Keratinocyte (primary cell): ENCODE data around the gene ERG. TPM values are rescaled to one million over a fixed set of nuclear protein-coding genes. Genes with fewer than 3 reads are reported as not detected.

Source experiments
- DNase-seq: peaks from one replicate; pipeline ENCODE4 v3.0.0-alpha.2; 2011; ENCODE audit warnings: low read depth, missing footprints, low spot score
- FAIRE-seq: peaks from 2 replicates; lab custom pipeline; 2011; peaks lifted over from hg19 to GRCh38; lab: Jason Lieb, UNC
- H2AFZ ChIP-seq: 2 replicates; pipeline ENCODE4 v1.6.0; 2012; ENCODE audit warnings: low read length, control low read depth, inconsistent platforms; ENCODE audit not compliant: control insufficient read depth
- H3K27ac ChIP-seq: 2 replicates; pipeline ENCODE4 v1.5.1; 2011; ENCODE audit warnings: low read length; ENCODE audit not compliant: control insufficient read depth, insufficient read depth
- H3K27me3 ChIP-seq: 3 replicates; pipeline ENCODE4 v1.6.0; 2011; ENCODE audit warnings: low read length; ENCODE audit not compliant: control insufficient read depth, insufficient read depth; ENCODE audit errors: extremely low read depth
- H3K36me3 ChIP-seq, 2 experiments: 2 replicates in 1 of 2; 3 replicates in 1 of 2; pipeline ENCODE4 v1.5.1; 2011; ENCODE audit warnings: low read length in 2 of 2, mild to moderate bottlenecking in 1 of 2; ENCODE audit not compliant: control insufficient read depth in 2 of 2, insufficient read depth in 2 of 2; ENCODE audit errors: extremely low read depth in 1 of 2
- H3K4me1 ChIP-seq: 3 replicates; pipeline ENCODE4 v1.5.1; 2011; ENCODE audit warnings: low read length; ENCODE audit not compliant: control insufficient read depth, insufficient read depth; ENCODE audit errors: extremely low read depth
- H3K4me2 ChIP-seq: 3 replicates; pipeline ENCODE4 v1.6.0; 2011; ENCODE audit warnings: low read depth, low read length; ENCODE audit not compliant: control insufficient read depth, insufficient read depth; ENCODE audit errors: extremely low read depth
- H3K4me3 ChIP-seq, 3 experiments: fragments of 200-600 bp in 1 of 3; sonication (generic) in 1 of 3; 2 replicates in 2 of 3; 3 replicates in 1 of 3; pipeline ENCODE4 v1.5.1; 2011 to 2016; ENCODE audit warnings: low read length in 3 of 3, mild to moderate bottlenecking in 3 of 3, control low read depth in 2 of 3, inconsistent platforms in 1 of 3, low read depth in 1 of 3, mixed read lengths in 1 of 3, mixed run types in 1 of 3, moderate library complexity in 1 of 3; ENCODE audit not compliant: control insufficient read depth in 2 of 3, insufficient read depth in 2 of 3; ENCODE audit errors: extremely low read depth in 1 of 3
- H3K79me2 ChIP-seq: 2 replicates; pipeline ENCODE4 v1.6.0; 2012; ENCODE audit warnings: low read length; ENCODE audit not compliant: control insufficient read depth, insufficient read depth
- H3K9ac ChIP-seq: 3 replicates; pipeline ENCODE4 v1.6.0; 2011; ENCODE audit warnings: low read length; ENCODE audit not compliant: control insufficient read depth, insufficient read depth; ENCODE audit errors: extremely low read depth
- H3K9me1 ChIP-seq: 3 replicates; pipeline ENCODE4 v1.6.0; 2011; ENCODE audit warnings: low read length; ENCODE audit not compliant: control insufficient read depth, insufficient read depth; ENCODE audit errors: extremely low read depth
- H3K9me3 ChIP-seq: 2 replicates; pipeline ENCODE4 v1.5.1; 2012; ENCODE audit warnings: low read depth, low read length; ENCODE audit not compliant: control insufficient read depth
- H4K20me1 ChIP-seq: 3 replicates; pipeline ENCODE4 v1.6.0; 2011; ENCODE audit warnings: low read length; ENCODE audit not compliant: control insufficient read depth, insufficient read depth; ENCODE audit errors: extremely low read depth
- EZH2 ChIP-seq: IDR thresholded peaks from one replicate; pipeline ENCODE4 v1.6.1; 2012; ENCODE audit warnings: inconsistent platforms, mild to moderate bottlenecking, low read length, moderate library complexity
- dilution Hi-C: fragments of 300-500 bp; cut with MboI; formaldehyde crosslinking; loops from one replicate; pipeline ENCODE4 v1.7.0; 2020; ENCODE audit warnings: low sequenced_read_pairs; ENCODE audit not compliant: extremely low pct_ligation_motif_present
- polyA plus RNA-seq, 5 experiments: library from polyadenylated mRNA; depleted of rRNA in 3 of 5; stranded (reverse) in 3 of 5; stranded (forward) in 1 of 5; unstranded in 1 of 5; fragments of >200 nt; gene quantifications; 1 replicate in 1 of 5; 2 replicates in 3 of 5; 3 replicates in 1 of 5; pipeline versions ENCODE4 v1.2.1 to v1.2.3, GENCODE V29; 2011 to 2012; ENCODE audit warnings: missing spikeins in 2 of 5, low read depth in 1 of 5, low replicate concordance in 1 of 5
- TF ChIP-seq, protein P1 (sequence below), 3 experiments: IDR thresholded peaks in 1 of 3; conservative IDR thresholded peaks in 1 of 3; optimal IDR thresholded peaks in 1 of 3; 2 replicates in 2 of 3; 3 replicates in 1 of 3; pipeline versions ENCODE3 to v1.5.1; 2011; ENCODE audit warnings: low read length in 3 of 3, mild to moderate bottlenecking in 3 of 3, moderate library complexity in 2 of 3, control low read depth in 1 of 3, inconsistent platforms in 1 of 3; ENCODE audit not compliant: insufficient read depth in 2 of 3; ENCODE audit errors: extremely low read depth in 1 of 3

The ERG gene
- polyA plus RNA-seq, 1 donor (not counting 4 experiments of a cell fraction or from before 2014, with no cell fraction given) = 0.08 TPM

DNA sequence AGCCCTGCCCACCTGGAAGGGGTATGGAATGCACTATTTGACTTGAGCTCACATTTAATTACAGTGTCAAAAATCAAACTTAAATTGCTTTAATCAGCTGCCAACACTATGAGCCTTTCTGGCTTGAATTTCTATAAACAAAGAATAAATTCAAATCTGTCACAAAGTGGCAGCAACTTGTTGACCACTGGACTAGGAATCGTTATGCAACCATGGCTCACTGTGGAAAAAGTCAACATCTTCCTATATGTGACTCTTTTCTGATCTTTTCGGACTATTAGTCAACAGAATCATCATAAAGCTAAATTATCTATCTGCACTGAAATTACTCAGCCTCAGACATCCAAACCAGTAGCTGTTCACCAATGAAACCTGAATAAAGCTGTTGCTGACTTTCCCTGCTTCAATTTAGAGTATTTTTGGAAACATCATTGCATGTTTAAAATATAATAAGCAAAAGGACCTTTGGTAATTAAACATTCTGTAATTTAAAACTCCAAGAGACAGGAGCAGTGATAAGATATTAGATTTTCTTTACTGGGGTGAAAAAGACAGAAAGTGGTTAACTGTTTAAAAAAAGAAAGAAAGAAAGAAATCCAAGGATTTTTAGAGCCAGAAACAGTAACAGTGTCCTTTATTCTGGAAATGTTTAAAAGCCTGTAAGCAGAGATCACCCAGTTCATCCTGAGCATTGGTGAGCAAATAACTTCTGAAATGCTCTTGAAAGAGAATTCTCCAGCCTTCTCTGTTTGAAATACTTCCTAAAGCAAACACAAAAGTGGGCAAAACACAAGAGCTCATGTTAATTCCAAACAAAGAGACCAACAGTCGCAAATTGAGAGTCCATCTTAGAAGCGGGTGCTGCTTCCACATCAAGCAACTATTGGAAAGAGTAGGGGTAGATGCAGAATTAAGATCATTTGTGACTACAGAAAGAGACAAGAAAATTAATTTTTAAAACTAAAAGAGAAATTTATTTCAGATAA is 26.2 kb upstream of the ERG start:
- no peaks in the 10 kb centered on the region for H3K9me1 ChIP-seq
- H4K20me1 ChIP-seq = no peaks in the 10 kb centered on the region
- FAIRE-seq = no peak
- no peak for DNase-seq
- no peak overlapping the region for H3K4me2 ChIP-seq
- H3K27me3 ChIP-seq = peaks cover 11% of the 10 kb centered on the region
- dilution Hi-C loops = no loop called here
- no peak for TF ChIP-seq EZH2
- TF ChIP-seq, protein P1, sequence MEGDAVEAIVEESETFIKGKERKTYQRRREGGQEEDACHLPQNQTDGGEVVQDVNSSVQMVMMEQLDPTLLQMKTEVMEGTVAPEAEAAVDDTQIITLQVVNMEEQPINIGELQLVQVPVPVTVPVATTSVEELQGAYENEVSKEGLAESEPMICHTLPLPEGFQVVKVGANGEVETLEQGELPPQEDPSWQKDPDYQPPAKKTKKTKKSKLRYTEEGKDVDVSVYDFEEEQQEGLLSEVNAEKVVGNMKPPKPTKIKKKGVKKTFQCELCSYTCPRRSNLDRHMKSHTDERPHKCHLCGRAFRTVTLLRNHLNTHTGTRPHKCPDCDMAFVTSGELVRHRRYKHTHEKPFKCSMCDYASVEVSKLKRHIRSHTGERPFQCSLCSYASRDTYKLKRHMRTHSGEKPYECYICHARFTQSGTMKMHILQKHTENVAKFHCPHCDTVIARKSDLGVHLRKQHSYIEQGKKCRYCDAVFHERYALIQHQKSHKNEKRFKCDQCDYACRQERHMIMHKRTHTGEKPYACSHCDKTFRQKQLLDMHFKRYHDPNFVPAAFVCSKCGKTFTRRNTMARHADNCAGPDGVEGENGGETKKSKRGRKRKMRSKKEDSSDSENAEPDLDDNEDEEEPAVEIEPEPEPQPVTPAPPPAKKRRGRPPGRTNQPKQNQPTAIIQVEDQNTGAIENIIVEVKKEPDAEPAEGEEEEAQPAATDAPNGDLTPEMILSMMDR (optimal IDR thresholded peaks at IDR 0.05 in 1 of 3, IDR thresholded peaks at IDR 0.05 in 1 of 3, conservative IDR thresholded peaks at IDR 0.05 in 1 of 3; ENCODE audit: extremely low read depth in 1 of 3, insufficient read depth in 2 of 3, low read length in 3 of 3) = no peak
- H2AFZ ChIP-seq = no peak overlapping the region
- peaks cover 3% of the 10 kb centered on the region for H3K4me1 ChIP-seq
- no peaks in the 10 kb centered on the region for H3K9me3 ChIP-seq
- no peak overlapping the region for H3K9ac ChIP-seq
- H3K36me3 ChIP-seq = no peaks in the 10 kb centered on the region
- no peaks in the 10 kb centered on the region for H3K79me2 ChIP-seq
- H3K27ac ChIP-seq = no peak overlapping the region
- no peak overlapping the region for H3K4me3 ChIP-seq

DNA sequence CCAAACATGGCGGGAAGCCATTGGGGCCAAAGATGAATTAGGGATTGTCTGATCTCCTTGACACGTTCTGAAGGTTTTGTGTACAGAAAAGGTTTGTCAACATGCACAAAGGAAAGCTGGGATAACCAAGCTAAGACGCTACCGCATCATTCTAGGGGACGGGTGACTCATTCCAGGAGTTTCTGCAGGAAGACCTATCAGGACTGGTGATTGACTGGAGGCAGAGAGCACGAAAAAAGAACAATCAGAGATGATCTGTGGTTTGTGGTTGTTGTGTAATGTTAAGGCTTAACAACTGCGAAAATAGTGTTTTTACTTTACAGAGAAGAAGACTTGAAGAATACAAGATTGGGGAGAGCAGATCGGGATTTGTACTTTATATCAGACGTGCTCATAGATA is 22.2 kb upstream of the ERG start:
- Histone ChIP-seq H3K4me2 (no peak overlapping the region), H3K27me3 (peaks cover 9% of the 10 kb centered on the region)
- TF ChIP-seq, protein P1 (optimal IDR thresholded peaks at IDR 0.05 in 1 of 3, IDR thresholded peaks at IDR 0.05 in 1 of 3, conservative IDR thresholded peaks at IDR 0.05 in 1 of 3; ENCODE audit: extremely low read depth in 1 of 3, insufficient read depth in 2 of 3, low read length in 3 of 3) = no peak
- TF ChIP-seq EZH2 = no peak

More for the DNA sequence above, 22.2 kb upstream of the ERG start:
- Histone ChIP-seq H3K9me3 (no peaks in the 10 kb centered on the region), H3K9me1 (no peaks in the 10 kb centered on the region), H4K20me1 (no peaks in the 10 kb centered on the region), H3K36me3 (no peaks in the 10 kb centered on the region), H2AFZ (no peak overlapping the region), H3K27ac (no peak overlapping the region), H3K4me1 (peaks cover 3% of the 10 kb centered on the region), H3K4me3 (no peak overlapping the region), H3K9ac (no peak overlapping the region), H3K79me2 (no peaks in the 10 kb centered on the region)
- DNase-seq (no peak), FAIRE-seq (no peak)
- dilution Hi-C loops = no loop called here
